ENCODE data around the gene DNAI2. TPM values are rescaled to one million over a fixed set of nuclear protein-coding genes. Genes with fewer than 3 reads are reported as not detected.

Gene DNAI2
- total RNA-seq, 1 donor from 2014 or later: not detected

DNA sequence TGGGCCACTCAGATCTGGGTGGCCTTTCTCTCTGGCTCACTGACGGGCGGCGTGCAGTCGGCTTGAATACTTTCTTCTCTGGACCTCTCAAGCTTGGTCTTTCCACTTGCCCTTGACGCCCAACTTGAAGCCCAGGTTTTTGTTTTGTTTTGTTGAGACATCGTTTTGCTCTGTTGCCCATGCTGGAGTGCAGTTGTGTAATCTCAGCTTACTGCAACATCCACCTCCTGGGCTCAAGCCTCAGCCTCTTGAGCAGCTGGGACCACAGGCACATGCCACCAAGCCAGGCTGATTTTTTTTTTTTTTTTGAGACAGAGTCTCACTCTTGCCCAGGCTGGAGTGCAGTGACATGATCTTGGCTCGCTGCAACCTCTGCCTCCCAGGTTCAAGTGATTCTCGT is 29.3 kb downstream of the DNAI2 start:
- Mint-ChIP-seq H3K27ac (no peak overlapping the region), H3K9me3 (no peaks in the 10 kb centered on the region), H3K36me3 (ENCODE audit: low read depth) (no peaks in the 10 kb centered on the region), H3K27me3 (peaks cover 18% of the 10 kb centered on the region), H3K4me3 (no peak overlapping the region), H3K4me1 (no peaks in the 10 kb centered on the region)
- ChIA-PET CTCF (no interaction called here), POLR2A (no interaction called here)
- TF ChIP-seq, protein P1, sequence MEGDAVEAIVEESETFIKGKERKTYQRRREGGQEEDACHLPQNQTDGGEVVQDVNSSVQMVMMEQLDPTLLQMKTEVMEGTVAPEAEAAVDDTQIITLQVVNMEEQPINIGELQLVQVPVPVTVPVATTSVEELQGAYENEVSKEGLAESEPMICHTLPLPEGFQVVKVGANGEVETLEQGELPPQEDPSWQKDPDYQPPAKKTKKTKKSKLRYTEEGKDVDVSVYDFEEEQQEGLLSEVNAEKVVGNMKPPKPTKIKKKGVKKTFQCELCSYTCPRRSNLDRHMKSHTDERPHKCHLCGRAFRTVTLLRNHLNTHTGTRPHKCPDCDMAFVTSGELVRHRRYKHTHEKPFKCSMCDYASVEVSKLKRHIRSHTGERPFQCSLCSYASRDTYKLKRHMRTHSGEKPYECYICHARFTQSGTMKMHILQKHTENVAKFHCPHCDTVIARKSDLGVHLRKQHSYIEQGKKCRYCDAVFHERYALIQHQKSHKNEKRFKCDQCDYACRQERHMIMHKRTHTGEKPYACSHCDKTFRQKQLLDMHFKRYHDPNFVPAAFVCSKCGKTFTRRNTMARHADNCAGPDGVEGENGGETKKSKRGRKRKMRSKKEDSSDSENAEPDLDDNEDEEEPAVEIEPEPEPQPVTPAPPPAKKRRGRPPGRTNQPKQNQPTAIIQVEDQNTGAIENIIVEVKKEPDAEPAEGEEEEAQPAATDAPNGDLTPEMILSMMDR (IDR thresholded peaks at IDR 0.05): no peak
- ATAC-seq (ENCODE audit: low read depth) (no peak), DNase-seq (no peak)
- intact Hi-C loops (cut with micrococcal nuclease): no loop called here

GRCh38 chr17:74304184-74304583 is 30.1 kb downstream of the DNAI2 start:
- Mint-ChIP-seq H3K36me3 (ENCODE audit: low read depth) (no peaks in the 10 kb centered on the region), H3K9me3 (no peaks in the 10 kb centered on the region), H3K4me1 (no peaks in the 10 kb centered on the region), H3K4me3 (no peak overlapping the region), H3K27me3 (peaks cover 17% of the 10 kb centered on the region), H3K27ac (no peak overlapping the region)
- ChIA-PET CTCF (interaction anchor here (0.7 kb wide), 1 partner anchor 10 kb away, joined by 3 read pairs; no protein-coding TSS in a partner anchor), POLR2A (no interaction called here)
- DNase-seq (no peak), ATAC-seq (ENCODE audit: low read depth) (no peak)
- TF ChIP-seq, protein P1 (IDR thresholded peaks at IDR 0.05): no peak
- intact Hi-C loops (cut with micrococcal nuclease): no loop called here

DNA sequence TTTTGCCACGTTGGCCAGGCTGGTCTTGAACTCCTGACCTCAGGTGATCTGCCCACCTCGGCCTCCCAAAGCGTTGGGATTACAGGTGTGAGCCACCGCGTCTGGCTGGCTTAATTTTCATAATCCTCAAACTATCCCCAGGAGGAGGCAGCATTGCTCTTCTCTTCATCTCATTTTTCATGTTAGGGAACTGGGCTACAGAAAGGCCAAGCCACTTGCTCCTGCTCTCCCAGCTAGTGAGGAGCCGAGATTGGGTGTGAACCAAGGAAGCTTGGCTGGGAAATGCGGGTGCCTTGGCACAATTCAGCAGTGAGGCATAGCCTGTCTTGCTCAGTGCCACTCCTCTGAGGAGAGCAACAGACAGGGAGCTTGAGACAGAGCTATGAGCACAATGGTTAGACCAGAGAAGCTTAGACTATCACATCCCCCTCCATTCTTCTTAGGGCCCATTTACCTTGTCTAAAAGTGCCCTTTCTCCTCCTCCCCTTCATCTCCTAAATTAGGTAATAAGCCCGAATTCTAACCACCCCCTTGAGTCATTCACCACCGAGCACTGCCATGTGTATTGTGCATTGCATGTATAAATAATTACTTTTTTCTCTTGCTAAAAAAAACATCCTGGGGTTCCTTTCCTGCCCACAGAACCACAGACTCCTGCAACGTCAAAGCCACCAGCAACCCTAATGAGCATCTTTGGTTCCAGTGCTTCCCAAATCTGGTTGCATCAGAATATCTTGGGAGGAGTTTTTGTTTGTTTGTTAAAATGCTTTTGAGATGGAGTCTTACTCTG is 32.0 kb downstream of the DNAI2 start:
- POLR2A ChIA-PET: no interaction called here
- Mint-ChIP-seq H3K36me3 (ENCODE audit: low read depth) (no peaks in the 10 kb centered on the region), H3K27me3 (peaks cover 21% of the 10 kb centered on the region)

DNA sequence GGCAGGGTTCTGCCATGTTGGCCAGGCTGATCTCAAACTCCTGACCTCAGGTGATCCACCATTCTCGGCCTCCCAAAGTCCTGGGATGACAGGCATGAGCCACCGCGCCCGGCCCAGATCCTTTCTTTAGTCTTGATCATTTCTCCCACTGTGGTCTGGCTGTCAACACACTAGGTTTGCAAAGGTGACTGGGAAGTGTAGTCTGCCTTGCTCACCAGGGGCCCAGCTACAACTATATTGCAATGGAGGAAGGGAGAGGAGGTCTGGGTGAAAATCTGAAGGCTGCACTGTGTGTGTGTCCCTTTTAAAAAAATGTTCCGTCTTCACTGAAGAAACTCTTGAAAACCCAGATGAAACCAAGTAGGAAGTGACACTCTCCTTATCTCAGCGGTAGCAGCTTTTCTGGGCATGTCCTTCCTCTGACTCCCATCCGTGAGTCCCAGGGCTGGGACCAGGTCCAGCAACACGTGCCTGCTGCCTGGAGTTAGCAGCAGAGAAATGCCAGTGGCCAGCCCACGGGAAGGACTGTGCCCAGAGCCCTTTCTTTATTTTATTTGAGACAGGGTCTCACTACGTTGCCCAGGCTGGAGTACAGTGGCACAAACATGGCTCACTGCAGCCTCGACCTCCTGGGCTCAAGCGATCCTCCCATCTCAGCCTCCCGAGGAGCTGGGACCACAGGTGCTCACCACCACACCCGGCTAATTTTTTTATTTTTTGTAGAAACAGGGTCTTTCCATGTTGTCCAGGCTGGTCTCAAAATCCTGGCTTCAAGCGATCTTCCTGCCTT is 34.1 kb downstream of the DNAI2 start:
- H3K36me3 Mint-ChIP-seq (ENCODE audit: low read depth): no peaks in the 10 kb centered on the region
- ATAC-seq (ENCODE audit: low read depth) (no peak), DNase-seq (no peak)
- POLR2A ChIA-PET: no interaction called here
- no peak overlapping the region for H3K4me3 Mint-ChIP-seq
- H3K27me3 Mint-ChIP-seq: peaks cover 21% of the 10 kb centered on the region
- H3K9me3 Mint-ChIP-seq: no peaks in the 10 kb centered on the region
- no peak overlapping the region for H3K27ac Mint-ChIP-seq
- CTCF ChIA-PET: no interaction called here
- TF ChIP-seq, protein P1 (IDR thresholded peaks at IDR 0.05): no peak
- H3K4me1 Mint-ChIP-seq: no peaks in the 10 kb centered on the region
- intact Hi-C loops (cut with micrococcal nuclease): no loop called here

More for the DNA sequence above, 32.0 kb downstream of the DNAI2 start:
- no peak overlapping the region for H3K27ac Mint-ChIP-seq
- CTCF ChIA-PET: no interaction called here
- H3K4me3 Mint-ChIP-seq: no peak overlapping the region
- ATAC-seq (ENCODE audit: low read depth) (no peak), DNase-seq (no peak)
- intact Hi-C loops (cut with micrococcal nuclease): no loop called here
- no peaks in the 10 kb centered on the region for H3K4me1 Mint-ChIP-seq
- no peaks in the 10 kb centered on the region for H3K9me3 Mint-ChIP-seq
- TF ChIP-seq, protein P1 (IDR thresholded peaks at IDR 0.05): no peak

GRCh38 chr17:74309902-74310301 is 35.9 kb downstream of the DNAI2 start:
- POLR2A ChIA-PET: no interaction called here
- intact Hi-C loops (cut with micrococcal nuclease): no loop called here
- DNase-seq (no peak), ATAC-seq (ENCODE audit: low read depth) (no peak)
- H3K27ac Mint-ChIP-seq: no peak overlapping the region
- no peaks in the 10 kb centered on the region for H3K4me1 Mint-ChIP-seq
- CTCF ChIA-PET: no interaction called here
- H3K36me3 Mint-ChIP-seq (ENCODE audit: low read depth): no peaks in the 10 kb centered on the region
- TF ChIP-seq, protein P1 (IDR thresholded peaks at IDR 0.05): no peak
- no peak overlapping the region for H3K4me3 Mint-ChIP-seq
- H3K9me3 Mint-ChIP-seq: no peaks in the 10 kb centered on the region
- peaks cover 21% of the 10 kb centered on the region for H3K27me3 Mint-ChIP-seq
